Psoas muscle (tissue), 8 donors: ENCODE measurements around the gene ST8SIA5. TPM values are rescaled to one million over a fixed set of nuclear protein-coding genes. Genes with fewer than 3 reads are reported as not detected.

Experiments
- ATAC-seq, 4 donors: fragments of 200-7000 bp; cut with Tn5 transposase; one replicate each; pipeline ENCODE4 v1.9.1; 2020; ENCODE audit warnings: moderate library complexity in 3 of 4, mild to moderate bottlenecking in 2 of 4
- DNase-seq, 2 donors: peaks; one replicate each; pipeline ENCODE4 v3.0.0-alpha.2; 2020
- H3K27ac ChIP-seq: fragments of 200-600 bp; one replicate; pipeline ENCODE4 v1.8.0; 2022
- H3K27me3 ChIP-seq, 3 donors: fragments of 200-600 bp in 1 of 3; one replicate each; pipeline versions ENCODE4 v1.6.1 to v1.8.0; 2013 to 2022; ENCODE audit warnings: low read length in 2 of 3, mild to moderate bottlenecking in 2 of 3, moderate library complexity in 1 of 3; ENCODE audit not compliant: insufficient read depth in 3 of 3
- H3K36me3 ChIP-seq, 2 donors: fragments of 200-600 bp in 1 of 2; one replicate each; pipeline versions ENCODE4 v1.6.1 to v1.8.0; 2013 to 2022; ENCODE audit warnings: low read depth in 1 of 2, mild to moderate bottlenecking in 1 of 2, moderate library complexity in 1 of 2; ENCODE audit not compliant: insufficient read depth in 1 of 2
- H3K4me1 ChIP-seq: fragments of 200-600 bp; one replicate; pipeline ENCODE4 v1.8.0; 2022
- H3K4me3 ChIP-seq: fragments of 200-600 bp; one replicate; pipeline ENCODE4 v1.8.0; 2022; ENCODE audit warnings: mild to moderate bottlenecking
- H3K9me3 ChIP-seq: fragments of 200-600 bp; one replicate; pipeline ENCODE4 v1.8.0; 2022
- CTCF ChIP-seq: fragments of 200-600 bp; IDR thresholded peaks from one replicate; pipeline ENCODE4 v1.8.0; 2022; ENCODE audit warnings: antibody characterized with exemption
- WGBS, 3 donors: extraction: QIAGEN DNeasy Blood & Tissue Kit; methylation state at CpG; one replicate each; pipeline versions ENCODE4 v1.1.6 to v1.1.7; 2013; 5-methylcytosine and 5-hydroxymethylcytosine counted together
- intact Hi-C, 2 donors: fragments of 100-400 bp; cut with DNase I; formaldehyde crosslinking; loops; one replicate each; pipeline versions ENCODE4 v1.11.0 to v1.14.2; 2022
- polyA plus RNA-seq, 3 donors: library from polyadenylated mRNA; stranded (reverse); fragments of 200-250 nt; gene quantifications; one replicate each; pipeline ENCODE4 v1.2.3, GENCODE V29; 2013
- total RNA-seq, 4 donors: library from RNA; stranded (reverse); fragmentation: NEBNext Ultra II Directional in 2 of 4; extraction: Animal tissue kit (Norgen Biotek cat#: 25700) in 2 of 4; gene quantifications; one replicate each; pipeline versions ENCODE4 v1.2.1 to v1.2.4, GENCODE V29; 2021 to 2023
- donor health status: healthy with polysubstance abuse.
- donor health status: DM: no; HTN: no; CAD: no; lungs with moderate emphysema.
- donor health status: Bipolar disorder and iron deficiency.
- donor health status: healthy.
- donor health status: DM: yes; HTN: yes; CAD: no.
- donor health status: DM: no; HTN: no; CAD: no.
- donor health status: DM: no; HTN: no; CAD: no.
- donor health status: DM: yes; HTN: yes; CAD: no.

ST8SIA5 gene
- total and polyA plus RNA-seq, 7 donors, result 1.8 to 9.9 (median 3.2) TPM

DNA sequence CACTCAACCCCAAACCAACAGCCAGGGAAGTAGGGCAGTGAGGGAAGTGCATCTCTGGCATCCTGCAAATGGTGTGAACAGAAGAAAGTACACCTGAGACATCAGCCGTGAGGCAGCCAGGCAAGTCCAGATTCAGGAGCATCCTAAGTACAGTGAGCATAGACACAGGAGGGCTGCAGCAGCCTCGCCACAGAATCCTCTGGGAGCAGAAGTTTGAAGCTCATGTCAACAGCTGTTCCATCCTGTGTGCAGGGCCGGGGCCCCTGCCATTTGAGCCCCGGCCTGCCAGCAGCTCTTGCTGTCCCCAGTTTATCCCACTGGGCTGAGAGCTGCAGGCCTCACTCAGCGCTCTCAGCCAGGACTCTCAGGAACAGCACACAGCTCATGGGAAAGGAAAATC, 114.3 kb downstream of the ST8SIA5 start:
- intact Hi-C loops, result loop anchor here in 1 of 2 donors (10.0 kb wide), 1 partner anchor 68 kb away; no protein-coding TSS in a partner anchor
- Histone ChIP-seq H3K4me1 (no peaks in the 10 kb centered on the region), H3K4me3 (no peak overlapping the region), H3K27ac (no peak overlapping the region), H3K9me3 (no peaks in the 10 kb centered on the region), H3K36me3 (no peaks in the 10 kb centered on the region), H3K27me3 (no peaks in the 10 kb centered on the region)
- no peak for ATAC-seq
- WGBS, 3 donors, result 55 to 71% (median 56%) methylated on average over 5 of the region's 5 CpGs
- TF ChIP-seq CTCF, result no peak
- DNase-seq, result no peak

GRCh38 chr18:46641917-46642316, 114.9 kb downstream of the ST8SIA5 start:
- DNase-seq (no peak), ATAC-seq (no peak)
- Histone ChIP-seq H3K27me3 (no peaks in the 10 kb centered on the region), H3K4me1 (no peaks in the 10 kb centered on the region), H3K4me3 (no peak overlapping the region), H3K27ac (no peak overlapping the region), H3K36me3 (no peaks in the 10 kb centered on the region), H3K9me3 (no peaks in the 10 kb centered on the region)
- WGBS, 3 donors, result 41 to 49% (median 44%) methylated on average over 7 of the region's 7 CpGs
- intact Hi-C loops, result loop anchor here in 1 of 2 donors (10.0 kb wide), 1 partner anchor 67 kb away; no protein-coding TSS in a partner anchor
- TF ChIP-seq CTCF, result no peak

DNA sequence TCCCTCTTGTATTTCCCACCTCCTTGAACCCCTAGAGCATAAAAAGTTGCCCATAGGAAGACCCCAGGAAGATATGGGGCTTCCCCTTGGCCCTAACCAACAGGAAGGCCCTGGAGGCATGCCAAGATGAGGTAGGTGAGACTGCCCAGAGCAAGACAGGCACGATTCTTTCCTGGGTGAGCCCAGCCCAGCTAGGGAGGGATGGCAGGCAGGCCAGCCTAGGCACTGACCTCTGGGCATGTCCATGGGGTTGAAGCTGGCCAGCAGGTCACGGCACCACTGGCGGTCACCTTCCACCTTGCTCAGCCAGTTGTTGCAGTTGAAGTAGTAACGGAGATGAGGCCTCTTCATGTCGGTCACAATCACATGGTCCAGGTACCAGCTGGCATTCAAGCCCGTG, 117.5 kb downstream of the ST8SIA5 start:
- ATAC-seq (no peak), DNase-seq (no peak)
- Histone ChIP-seq H3K9me3 (no peaks in the 10 kb centered on the region), H3K4me1 (no peaks in the 10 kb centered on the region), H3K27ac (no peak overlapping the region), H3K36me3 (no peaks in the 10 kb centered on the region), H3K27me3 (no peaks in the 10 kb centered on the region), H3K4me3 (no peak overlapping the region)
- intact Hi-C loops, result no loop called here
- no peak for TF ChIP-seq CTCF
- 85 to 86% (median 86%) methylated on average over 6 of the region's 6 CpGs for WGBS, 3 donors

DNA sequence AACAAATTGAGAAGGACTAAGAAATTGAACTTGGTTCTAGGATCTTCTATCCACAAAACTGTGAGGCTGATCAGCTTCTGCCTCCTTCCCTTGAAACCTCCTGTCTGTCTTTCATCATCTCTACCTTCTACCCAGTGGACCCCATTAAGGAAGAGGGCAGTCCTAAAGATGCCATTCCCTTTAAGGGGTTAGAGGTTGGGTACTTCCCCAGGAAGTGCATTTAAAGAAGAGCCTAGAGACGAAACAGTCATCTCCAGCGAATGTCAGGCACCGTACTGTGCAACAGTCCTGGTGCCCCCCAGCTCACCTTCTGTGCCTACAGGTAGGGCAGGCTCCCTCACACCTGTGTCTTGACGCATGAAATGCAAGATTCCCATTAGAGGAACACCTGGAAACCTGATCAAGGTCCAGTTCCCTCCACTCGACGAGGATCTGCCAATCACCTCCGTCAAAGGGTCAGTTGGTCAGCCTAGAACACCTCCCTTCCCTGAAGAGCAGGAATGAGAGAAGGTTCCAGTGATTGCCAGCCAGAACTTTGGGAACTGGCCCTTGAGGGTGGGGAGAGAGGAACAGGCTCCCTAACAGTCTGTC, 120.7 kb downstream of the ST8SIA5 start:
- no peaks in the 10 kb centered on the region for H3K4me1 ChIP-seq
- H3K27ac ChIP-seq, result no peak overlapping the region
- DNase-seq, result no peak
- H3K36me3 ChIP-seq, result no peaks in the 10 kb centered on the region
- ATAC-seq, result no peak
- H3K9me3 ChIP-seq, result no peaks in the 10 kb centered on the region
- no peak overlapping the region for H3K4me3 ChIP-seq
- intact Hi-C loops, result no loop called here
- TF ChIP-seq CTCF, result no peak
- no peaks in the 10 kb centered on the region for H3K27me3 ChIP-seq
- WGBS, 3 donors, result 83 to 86% (median 84%) methylated on average over 7 of the region's 7 CpGs
